PFSK-1 (cell line): Measurements from ENCODE around the gene KLHL22.

Experiments
- FOXP2 ChIP-seq: optimal IDR thresholded peaks from 2 replicates; pipeline ENCODE3; 2011; ENCODE audit warnings: borderline replicate concordance, control low read depth, inconsistent platforms; ENCODE audit not compliant: insufficient read depth; ENCODE audit errors: extremely low read length, extremely low read depth
- POLR2AphosphoS5 ChIP-seq: IDR thresholded peaks from 2 replicates; pipeline ENCODE4 v1.6.1; 2012; ENCODE audit warnings: low read depth, mild to moderate bottlenecking, control low read depth, low read length, moderate library complexity
- SIN3A ChIP-seq: IDR thresholded peaks from 2 replicates; pipeline ENCODE4 v1.6.1; 2012; ENCODE audit warnings: mild to moderate bottlenecking, low read length, moderate library complexity, borderline replicate concordance; ENCODE audit not compliant: insufficient read depth
- TAF1 ChIP-seq: IDR thresholded peaks from 2 replicates; pipeline ENCODE4 v1.6.1; 2012; ENCODE audit warnings: low read length, control low read depth, borderline replicate concordance; ENCODE audit not compliant: insufficient read depth
- TF ChIP-seq, protein P1 (sequence below), 2 experiments: IDR thresholded peaks; 2 replicates each; pipeline versions ENCODE4 v1.6.1 to v1.8.0; 2011 to 2012; ENCODE audit warnings: low read depth in 2 of 2, low read length in 2 of 2, control low read depth in 1 of 2, inconsistent platforms in 1 of 2, mild to moderate bottlenecking in 1 of 2, moderate library complexity in 1 of 2; ENCODE audit not compliant: insufficient read depth in 1 of 2

DNA sequence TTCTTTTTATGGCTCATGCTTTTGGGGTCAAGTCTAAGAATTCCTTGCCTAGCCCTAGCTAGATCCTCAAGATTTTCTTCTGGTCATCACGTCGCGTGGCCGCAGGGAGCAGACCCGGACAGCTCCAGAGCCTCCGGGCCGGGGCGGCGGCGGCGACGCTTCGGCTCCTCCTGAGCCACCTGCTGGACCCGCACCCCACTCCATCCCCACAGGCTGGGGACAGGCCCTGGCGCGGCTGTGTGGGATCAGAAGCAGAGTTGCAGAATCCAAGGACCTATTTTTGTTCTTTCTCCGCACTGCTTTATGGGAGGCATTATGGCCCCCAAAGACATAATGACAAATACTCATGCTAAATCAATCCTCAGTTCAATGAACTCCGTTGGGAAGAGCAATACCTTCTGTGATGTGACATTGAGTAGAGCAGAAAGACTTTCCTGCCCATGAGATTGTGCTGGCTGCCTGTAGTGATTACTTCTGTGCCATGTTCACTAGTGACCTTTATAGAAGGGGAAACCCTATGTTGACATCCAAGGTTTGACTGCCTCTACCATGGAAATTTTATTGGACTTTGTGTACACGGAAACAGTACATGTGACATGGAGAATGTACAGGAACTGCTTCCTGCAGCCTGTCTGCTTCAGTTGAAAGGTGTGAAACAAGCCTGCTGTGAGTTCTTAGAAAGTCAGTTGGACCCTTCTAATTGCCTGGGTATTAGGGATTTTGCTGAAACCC lies 45.6 kb downstream of the KLHL22 start:
- TF ChIP-seq, protein P1, sequence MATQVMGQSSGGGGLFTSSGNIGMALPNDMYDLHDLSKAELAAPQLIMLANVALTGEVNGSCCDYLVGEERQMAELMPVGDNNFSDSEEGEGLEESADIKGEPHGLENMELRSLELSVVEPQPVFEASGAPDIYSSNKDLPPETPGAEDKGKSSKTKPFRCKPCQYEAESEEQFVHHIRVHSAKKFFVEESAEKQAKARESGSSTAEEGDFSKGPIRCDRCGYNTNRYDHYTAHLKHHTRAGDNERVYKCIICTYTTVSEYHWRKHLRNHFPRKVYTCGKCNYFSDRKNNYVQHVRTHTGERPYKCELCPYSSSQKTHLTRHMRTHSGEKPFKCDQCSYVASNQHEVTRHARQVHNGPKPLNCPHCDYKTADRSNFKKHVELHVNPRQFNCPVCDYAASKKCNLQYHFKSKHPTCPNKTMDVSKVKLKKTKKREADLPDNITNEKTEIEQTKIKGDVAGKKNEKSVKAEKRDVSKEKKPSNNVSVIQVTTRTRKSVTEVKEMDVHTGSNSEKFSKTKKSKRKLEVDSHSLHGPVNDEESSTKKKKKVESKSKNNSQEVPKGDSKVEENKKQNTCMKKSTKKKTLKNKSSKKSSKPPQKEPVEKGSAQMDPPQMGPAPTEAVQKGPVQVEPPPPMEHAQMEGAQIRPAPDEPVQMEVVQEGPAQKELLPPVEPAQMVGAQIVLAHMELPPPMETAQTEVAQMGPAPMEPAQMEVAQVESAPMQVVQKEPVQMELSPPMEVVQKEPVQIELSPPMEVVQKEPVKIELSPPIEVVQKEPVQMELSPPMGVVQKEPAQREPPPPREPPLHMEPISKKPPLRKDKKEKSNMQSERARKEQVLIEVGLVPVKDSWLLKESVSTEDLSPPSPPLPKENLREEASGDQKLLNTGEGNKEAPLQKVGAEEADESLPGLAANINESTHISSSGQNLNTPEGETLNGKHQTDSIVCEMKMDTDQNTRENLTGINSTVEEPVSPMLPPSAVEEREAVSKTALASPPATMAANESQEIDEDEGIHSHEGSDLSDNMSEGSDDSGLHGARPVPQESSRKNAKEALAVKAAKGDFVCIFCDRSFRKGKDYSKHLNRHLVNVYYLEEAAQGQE (IDR thresholded peaks at IDR 0.05; ENCODE audit: insufficient read depth in 1 of 2, low read depth in 2 of 2, low read length in 2 of 2): no peak
- TF ChIP-seq TAF1: no peak
- no peak for TF ChIP-seq POLR2AphosphoS5
- no peak for TF ChIP-seq SIN3A
- TF ChIP-seq FOXP2: no peak
